Measurements from ENCODE around the gene TOX3. TPM values are rescaled to one million over a fixed set of nuclear protein-coding genes. Genes with fewer than 3 reads are reported as not detected.

TOX3 gene
- total RNA-seq, 2 donors from 2014 or later: 4.8 to 8.5 TPM

DNA sequence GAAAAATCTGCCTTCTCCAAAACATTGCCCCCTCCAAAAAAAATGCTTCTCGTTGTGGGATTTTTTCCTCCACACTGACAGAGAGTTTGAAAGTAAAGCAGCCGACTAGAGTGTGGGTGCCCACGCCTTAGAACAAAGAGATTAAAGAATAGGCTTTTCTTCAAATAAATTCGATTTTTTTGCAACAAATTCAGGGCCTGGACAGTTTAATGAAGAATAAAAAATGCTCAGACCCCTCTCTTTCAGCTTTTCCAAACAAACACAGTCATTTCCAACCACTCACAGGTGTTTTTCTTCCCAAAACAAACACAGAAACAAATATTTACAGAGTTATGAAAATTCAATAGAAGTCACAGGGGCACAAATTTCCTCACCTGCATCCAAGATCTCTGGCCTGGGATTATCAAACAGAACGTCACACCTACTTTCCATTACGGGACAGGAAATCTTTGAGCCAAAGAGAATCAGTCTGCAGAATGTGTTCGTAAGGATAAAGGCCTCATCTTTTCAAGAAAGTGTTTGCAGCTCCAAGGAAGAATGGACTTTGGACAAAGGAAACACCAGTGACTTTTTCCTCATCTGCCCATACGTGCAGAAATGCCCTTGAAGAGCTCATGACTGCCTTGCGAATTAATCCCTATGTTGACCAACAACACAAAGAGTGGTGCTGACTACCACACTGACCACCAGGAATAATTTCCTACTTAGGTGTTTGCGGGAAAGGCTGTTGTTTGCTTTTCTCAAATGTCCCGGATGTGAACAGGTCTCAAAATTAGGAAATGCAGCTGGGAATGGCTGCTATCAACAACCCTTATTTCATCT lies 31.3 kb upstream of the TOX3 start:
- H3K4me1 ChIP-seq (ENCODE audit: control insufficient read depth, insufficient read depth, low read length): no peaks in the 10 kb centered on the region
- Mint-ChIP-seq H3K36me3 (ENCODE audit: low read depth) (no peaks in the 10 kb centered on the region), H3K27me3 (ENCODE audit: insufficient read depth) (peaks cover 19% of the 10 kb centered on the region), H3K27ac (no peak overlapping the region), H3K9me3 (no peaks in the 10 kb centered on the region), H3K4me3 (no peak overlapping the region), H3K4me1 (peaks cover 13% of the 10 kb centered on the region)
- no peaks in the 10 kb centered on the region for H3K9me3 ChIP-seq (ENCODE audit: control insufficient read depth, low read length)
- no peak overlapping the region for H3K4me3 ChIP-seq (ENCODE audit: low read length)
- DNase-seq: no peak
- H3K27me3 ChIP-seq (ENCODE audit: control insufficient read depth, insufficient read depth, low read length, poor library complexity, severe bottlenecking): no peaks in the 10 kb centered on the region
- no peak overlapping the region for H3K27ac ChIP-seq (ENCODE audit: low read depth, low read length)
- H3K9ac ChIP-seq (ENCODE audit: extremely low read depth, low read length, poor library complexity, severe bottlenecking): no peak overlapping the region
- 83 to 87% methylated on average over 8 to 11 of the region's 11 CpGs for WGBS, 2 experiments (ENCODE audit: insufficient coverage in 1 of 2, insufficient read length in 1 of 2)
- TF ChIP-seq, protein P1, sequence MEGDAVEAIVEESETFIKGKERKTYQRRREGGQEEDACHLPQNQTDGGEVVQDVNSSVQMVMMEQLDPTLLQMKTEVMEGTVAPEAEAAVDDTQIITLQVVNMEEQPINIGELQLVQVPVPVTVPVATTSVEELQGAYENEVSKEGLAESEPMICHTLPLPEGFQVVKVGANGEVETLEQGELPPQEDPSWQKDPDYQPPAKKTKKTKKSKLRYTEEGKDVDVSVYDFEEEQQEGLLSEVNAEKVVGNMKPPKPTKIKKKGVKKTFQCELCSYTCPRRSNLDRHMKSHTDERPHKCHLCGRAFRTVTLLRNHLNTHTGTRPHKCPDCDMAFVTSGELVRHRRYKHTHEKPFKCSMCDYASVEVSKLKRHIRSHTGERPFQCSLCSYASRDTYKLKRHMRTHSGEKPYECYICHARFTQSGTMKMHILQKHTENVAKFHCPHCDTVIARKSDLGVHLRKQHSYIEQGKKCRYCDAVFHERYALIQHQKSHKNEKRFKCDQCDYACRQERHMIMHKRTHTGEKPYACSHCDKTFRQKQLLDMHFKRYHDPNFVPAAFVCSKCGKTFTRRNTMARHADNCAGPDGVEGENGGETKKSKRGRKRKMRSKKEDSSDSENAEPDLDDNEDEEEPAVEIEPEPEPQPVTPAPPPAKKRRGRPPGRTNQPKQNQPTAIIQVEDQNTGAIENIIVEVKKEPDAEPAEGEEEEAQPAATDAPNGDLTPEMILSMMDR (conservative IDR thresholded peaks at IDR 0.05): no peak
- H3K36me3 ChIP-seq (ENCODE audit: control insufficient read depth, insufficient read depth, low read length): no peaks in the 10 kb centered on the region

DNA sequence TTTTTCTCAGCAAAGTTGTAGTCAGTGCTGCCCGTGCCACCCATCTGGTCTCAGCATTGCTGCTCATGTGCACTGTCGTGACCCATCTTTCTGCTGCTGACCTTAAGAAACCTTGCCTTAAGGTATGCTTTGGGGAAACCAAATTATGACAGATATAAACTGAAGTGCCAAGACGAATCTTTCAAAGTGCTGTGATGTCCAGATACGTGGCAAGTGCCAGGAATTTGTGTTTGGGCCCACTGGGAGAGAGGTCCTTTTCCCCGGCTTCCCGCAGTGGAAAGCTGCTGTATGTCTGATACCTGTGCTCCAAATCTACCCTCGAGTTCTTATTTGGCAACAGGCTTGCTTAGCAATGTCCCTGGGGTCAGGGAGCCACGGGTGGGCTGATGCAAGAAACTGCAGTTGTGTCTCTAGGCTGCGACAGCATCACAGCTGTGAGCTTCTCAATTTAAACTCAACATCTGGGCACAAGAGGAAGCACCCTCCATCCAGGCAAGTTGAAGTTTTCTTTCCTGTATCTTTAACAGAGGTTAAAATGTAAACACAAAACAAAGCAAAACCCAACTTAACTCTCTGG lies 30.3 kb upstream of the TOX3 start:
- H3K4me1 ChIP-seq (ENCODE audit: control insufficient read depth, insufficient read depth, low read length): no peaks in the 10 kb centered on the region
- no peaks in the 10 kb centered on the region for H3K9me3 ChIP-seq (ENCODE audit: control insufficient read depth, low read length)
- Mint-ChIP-seq H3K36me3 (ENCODE audit: low read depth) (no peaks in the 10 kb centered on the region), H3K4me3 (no peak overlapping the region), H3K27me3 (ENCODE audit: insufficient read depth) (peaks cover 21% of the 10 kb centered on the region), H3K4me1 (peaks cover 13% of the 10 kb centered on the region), H3K27ac (no peak overlapping the region), H3K9me3 (no peaks in the 10 kb centered on the region)
- H3K36me3 ChIP-seq (ENCODE audit: control insufficient read depth, insufficient read depth, low read length): no peaks in the 10 kb centered on the region
- TF ChIP-seq, protein P1 (conservative IDR thresholded peaks at IDR 0.05): no peak
- no peak overlapping the region for H3K9ac ChIP-seq (ENCODE audit: extremely low read depth, low read length, poor library complexity, severe bottlenecking)
- H3K27ac ChIP-seq (ENCODE audit: low read depth, low read length): no peak overlapping the region
- DNase-seq: no peak
- 88 to 94% methylated on average over 8 to 9 of the region's 9 CpGs for WGBS, 2 experiments (ENCODE audit: insufficient coverage in 1 of 2, insufficient read length in 1 of 2)
- H3K4me3 ChIP-seq (ENCODE audit: low read length): no peak overlapping the region
- H3K27me3 ChIP-seq (ENCODE audit: control insufficient read depth, insufficient read depth, low read length, poor library complexity, severe bottlenecking): no peaks in the 10 kb centered on the region

- 92 to 94% methylated on average over 5 to 7 of the region's 7 CpGs for WGBS, 2 experiments (ENCODE audit: insufficient coverage in 1 of 2, insufficient read length in 1 of 2)
- no peak overlapping the region for H3K27ac Mint-ChIP-seq
- Histone ChIP-seq H3K27me3 (ENCODE audit: control insufficient read depth, insufficient read depth, low read length, poor library complexity, severe bottlenecking) (no peaks in the 10 kb centered on the region), H3K9ac (ENCODE audit: extremely low read depth, low read length, poor library complexity, severe bottlenecking) (no peak overlapping the region), H3K9me3 (ENCODE audit: control insufficient read depth, low read length) (peaks cover 11% of the 10 kb centered on the region), H3K4me1 (ENCODE audit: control insufficient read depth, insufficient read depth, low read length) (no peaks in the 10 kb centered on the region), H3K4me3 (ENCODE audit: low read length) (no peak overlapping the region), H3K27ac (ENCODE audit: low read depth, low read length) (no peak overlapping the region), H3K36me3 (ENCODE audit: control insufficient read depth, insufficient read depth, low read length) (no peaks in the 10 kb centered on the region)
- H3K4me3 Mint-ChIP-seq: no peak overlapping the region
- peaks cover 9% of the 10 kb centered on the region for H3K4me1 Mint-ChIP-seq
- TF ChIP-seq, protein P1 (conservative IDR thresholded peaks at IDR 0.05): no peak
- no peak for DNase-seq
- H3K27me3 Mint-ChIP-seq (ENCODE audit: insufficient read depth): peaks cover 15% of the 10 kb centered on the region
- H3K9me3 Mint-ChIP-seq: peaks cover 9% of the 10 kb centered on the region
- no peaks in the 10 kb centered on the region for H3K36me3 Mint-ChIP-seq (ENCODE audit: low read depth)
Observed at GRCh38 chr16:52573365-52574299, 26.7 kb upstream of the TOX3 start.

All from endodermal cell (in vitro differentiated cells).